HepG2 (cell line): Measurements from ENCODE around the gene GPALPP1. TPM values are rescaled to one million over a fixed set of nuclear protein-coding genes. Genes with fewer than 3 reads are reported as not detected.
A peak's percentile ranks its signal among the peaks of the same experiment; 100 is the strongest.

Source experiments
- ATAC-seq: fragments of 200-7000 bp; cut with Tn5 transposase; 3 replicates; pipeline ENCODE4 v1.9.1; 2020; ENCODE audit warnings: mild to moderate bottlenecking, moderate library complexity
- BruUV-seq: library from RNA; stranded (reverse); fragments of 400-500 nt; replicated peaks from 2 replicates; lab custom pipeline; 2021; lab: Mats Ljungman, UMichigan
- CTCF ChIA-PET: fragments of 300-600 bp; formaldehyde crosslinking; extraction: SDS; loops from one replicate; lab custom pipeline; 2021; ENCODE audit warnings: low total read pairs, inconsistent platforms, low intra/inter-chr PET ratio; lab: Yijun Ruan, JAX
- POLR2A ChIA-PET: fragments of 350-600 bp; sonication (Branson Sonifier 250); formaldehyde crosslinking; loops from one replicate; lab custom pipeline; 2020; ENCODE audit warnings: antibody characterized with exemption, inconsistent platforms; lab: Yijun Ruan, JAX
- DNase-seq: peaks from one replicate; pipeline ENCODE4 v3.0.0-alpha.2; 2015; ENCODE audit warnings: low spot score
- FAIRE-seq: peaks from 3 replicates; lab custom pipeline; 2011; peaks lifted over from hg19 to GRCh38; lab: Jason Lieb, UNC
- H2AFZ ChIP-seq: one replicate; pipeline ENCODE4 v1.6.1; 2011; ENCODE audit warnings: low read length, inconsistent platforms
- H3K27ac ChIP-seq: fragments of 300-600 bp; 3 replicates; pipeline ENCODE4 v1.8.0; 2011; ENCODE audit warnings: mixed run types, mild to moderate bottlenecking, mixed read lengths, low read length, inconsistent platforms; ENCODE audit not compliant: insufficient read depth; ENCODE audit errors: extremely low read length
- H3K27me3 ChIP-seq, 2 experiments: fragments of 200-600 bp in 1 of 2; 2 replicates in 1 of 2; 3 replicates in 1 of 2; pipeline versions ENCODE4 v1.6.0 to v1.8.0; 2011; ENCODE audit warnings: low read length in 2 of 2, mild to moderate bottlenecking in 2 of 2, moderate library complexity in 2 of 2, inconsistent platforms in 1 of 2; ENCODE audit not compliant: insufficient read depth in 2 of 2, control insufficient read depth in 1 of 2
- H3K36me3 ChIP-seq, 2 experiments: fragments of 200-600 bp in 1 of 2; replicated peaks in 1 of 2; 2 replicates in 1 of 2; 3 replicates in 1 of 2; pipeline versions ENCODE4 v1.5.1 to v1.8.0; 2011; ENCODE audit warnings: low read length in 2 of 2, inconsistent platforms in 1 of 2; ENCODE audit not compliant: insufficient read depth in 2 of 2, control insufficient read depth in 1 of 2
- H3K4me1 ChIP-seq: 2 replicates; pipeline ENCODE4 v1.5.1; 2012; ENCODE audit warnings: low read length, inconsistent platforms; ENCODE audit not compliant: insufficient read depth
- H3K4me2 ChIP-seq: 2 replicates; pipeline ENCODE4 v1.6.0; 2011; ENCODE audit warnings: low read depth, low read length, inconsistent platforms
- H3K4me3 ChIP-seq, 3 experiments: fragments of 200-600 bp in 1 of 3; sonication (generic), shearing (Covaris generic) in 1 of 3; replicated peaks in 1 of 3; 2 replicates each; pipeline ENCODE4 v1.5.1; 2011 to 2016; ENCODE audit warnings: low read length in 3 of 3, inconsistent platforms in 2 of 3, low read depth in 2 of 3, mild to moderate bottlenecking in 2 of 3, control low read depth in 1 of 3, mixed read lengths in 1 of 3; ENCODE audit not compliant: insufficient read depth in 1 of 3
- H3K79me2 ChIP-seq: one replicate; pipeline ENCODE4 v1.6.1; 2011; ENCODE audit warnings: low read length, inconsistent platforms; ENCODE audit not compliant: insufficient read depth
- H3K9ac ChIP-seq: 2 replicates; pipeline ENCODE4 v1.6.0; 2011; ENCODE audit warnings: mild to moderate bottlenecking, low read depth, low read length, inconsistent platforms; ENCODE audit not compliant: insufficient read depth
- H3K9me3 ChIP-seq: 2 replicates; pipeline ENCODE4 v1.5.1; 2012; ENCODE audit warnings: mild to moderate bottlenecking, low read length
- H4K20me1 ChIP-seq: 2 replicates; pipeline ENCODE4 v1.6.0; 2011; ENCODE audit warnings: inconsistent platforms, mild to moderate bottlenecking, low read length, moderate library complexity; ENCODE audit not compliant: insufficient read depth
- ARID4A ChIP-seq: sonication (generic); formaldehyde crosslinking; IDR thresholded peaks from 2 replicates; pipeline ENCODE4 v1.5.0; 2020; ENCODE audit warnings: mild to moderate bottlenecking, missing genetic modification reagents, borderline replicate concordance
- BATF2 ChIP-seq: sonication (generic); formaldehyde crosslinking; IDR thresholded peaks from 2 replicates; pipeline ENCODE4 v1.8.0; 2022; ENCODE audit warnings: mild to moderate bottlenecking, missing genetic modification reagents, moderate library complexity
- CERS6 ChIP-seq: sonication (generic); formaldehyde crosslinking; IDR thresholded peaks from 2 replicates; pipeline ENCODE4 v1.5.0; 2020; ENCODE audit warnings: missing genetic modification reagents
- TBL1XR1 ChIP-seq: fragments of 150-350 bp; IDR thresholded peaks from 2 replicates; pipeline ENCODE4 v1.6.1; 2014; ENCODE audit warnings: borderline replicate concordance, low read length; ENCODE audit not compliant: partially characterized antibody
- TOPORS ChIP-seq: sonication (generic); formaldehyde crosslinking; IDR thresholded peaks from 2 replicates; pipeline ENCODE4 v1.8.0; 2023; ENCODE audit warnings: mild to moderate bottlenecking, missing genetic modification reagents
- ZBTB21 ChIP-seq: sonication (generic); formaldehyde crosslinking; IDR thresholded peaks from 2 replicates; pipeline ENCODE4 v1.4.0; 2020; ENCODE audit warnings: missing genetic modification reagents
- ZNF776 ChIP-seq: sonication (generic); formaldehyde crosslinking; IDR thresholded peaks from 2 replicates; pipeline ENCODE4 v1.4.0; 2020; ENCODE audit warnings: mild to moderate bottlenecking, missing genetic modification reagents
- WGBS: methylation state at CpG from one replicate; pipeline ENCODE4 v1.1.6; 2017; ENCODE audit warnings: low lambda C conversion rate; 5-methylcytosine and 5-hydroxymethylcytosine counted together
- in situ Hi-C: cut with HindIII; loops from 2 replicates; pipeline ENCODE4 v1.10.0; 2017; ENCODE audit warnings: low pct_unique_long_range_greater_than_20kb; ENCODE audit not compliant: extremely low pct_ligation_motif_present
- intact Hi-C: fragments of 100-400 bp; cut with micrococcal nuclease; formaldehyde crosslinking; loops from one replicate; pipeline ENCODE4 v1.10.0; 2022; ENCODE audit not compliant: unreplicated experiment
- polyA plus RNA-seq, 8 experiments: library from polyadenylated mRNA; depleted of rRNA in 3 of 8; stranded (reverse) in 7 of 8; unstranded in 1 of 8; fragments of >200 nt; fragmentation: Illumina TruSeq in 4 of 8; extraction: Trizol in 4 of 8; gene quantifications; 2 replicates each; pipeline versions ENCODE4 v1.2.1 to v1.2.3, GENCODE V29; 2011 to 2016; ENCODE audit warnings: low read depth in 4 of 8, missing spikeins in 1 of 8, mixed read lengths in 1 of 8; ENCODE audit not compliant: insufficient read depth in 1 of 8
- total RNA-seq, 5 experiments: library from RNA; depleted of rRNA; stranded (reverse); fragments of >200 nt; fragmentation: Illumina TruSeq; extraction: Trizol; gene quantifications; 2 replicates each; pipeline ENCODE4 v1.2.3, GENCODE V29; 2016; ENCODE audit warnings: low read depth in 1 of 5

Gene GPALPP1
- total and polyA plus RNA-seq, 2 of the 13 experiments (the other 11 are each of a cell fraction or from before 2014, with no cell fraction given) = 12.1 to 23.1 TPM

- Histone ChIP-seq H3K36me3 (peaks cover 0 to 23% of the 10 kb centered on the region in 2 experiments; a peak in 3 of 5 replicates), H3K27ac (no peak overlapping the region), H3K9ac (no peak overlapping the region)
- no peak for DNase-seq
- intact Hi-C loops = no loop called here
- TSS peak; percentile 46 for BruUV-seq
- POLR2A ChIA-PET = no interaction called here
- 88% methylated on average over 3 of the region's 3 CpGs for WGBS
- TF ChIP-seq ARID4A (no peak), CERS6 (no peak), TOPORS (CRISPR knock-in tag) (no peak), ZNF776 (CRISPR knock-in tag) (no peak), BATF2 (no peak), TBL1XR1 (no peak), ZBTB21 (CRISPR knock-in tag) (no peak)
- TF ChIP-seq, all 625 proteins: peak for 0
- no peak overlapping the region for H2AFZ ChIP-seq
- CTCF ChIA-PET = no interaction called here
- H4K20me1 ChIP-seq = no peaks in the 10 kb centered on the region
- no peak overlapping the region for H3K4me2 ChIP-seq
- no peak for ATAC-seq
- in situ Hi-C loops = no loop called here
- no peaks in the 10 kb centered on the region for H3K4me1 ChIP-seq
- FAIRE-seq = no peak
- no peak overlapping the region for H3K4me3 ChIP-seq
- no peaks in the 10 kb centered on the region for H3K79me2 ChIP-seq
- H3K27me3 ChIP-seq = no peaks in the 10 kb centered on the region
- no peaks in the 10 kb centered on the region for H3K9me3 ChIP-seq
Measured at GRCh38 chr13:45021250-45021649, 31.9 kb downstream of the GPALPP1 start.
